Natural killer cell (primary cell): Measurements from ENCODE around the gene MXD4. TPM values are rescaled to one million over a fixed set of nuclear protein-coding genes. Genes with fewer than 3 reads are reported as not detected.

ENCODE experiments used
- ATAC-seq, 3 donors: fragments of 150-1000 bp in 2 of 3; fragments of 200-7000 bp in 1 of 3; cut with Tn5 transposase; 1 replicate in 1 of 3; 2 replicates in 2 of 3; pipeline ENCODE4 v1.10.0; 2021; ENCODE audit warnings: mild to moderate bottlenecking in 2 of 3, moderate library complexity in 2 of 3
- DNase-seq, 2 donors: peaks; one replicate each; pipeline versions ENCODE4 v3.0.0 to v3.0.0-alpha.2; 2013 to 2021; ENCODE audit warnings: mixed read lengths in 1 of 2
- H3K27ac ChIP-seq: one replicate; pipeline ENCODE4 v1.5.1; 2013; ENCODE audit warnings: mild to moderate bottlenecking, low read length
- H3K27me3 ChIP-seq: one replicate; pipeline ENCODE4 v1.6.1; 2013; ENCODE audit warnings: low read length; ENCODE audit not compliant: control insufficient read depth, insufficient read depth
- H3K36me3 ChIP-seq: one replicate; pipeline ENCODE4 v1.6.1; 2013; ENCODE audit warnings: low read length; ENCODE audit not compliant: control insufficient read depth, insufficient read depth
- H3K4me1 ChIP-seq: one replicate; pipeline ENCODE4 v1.6.1; 2013; ENCODE audit warnings: low read length; ENCODE audit not compliant: control insufficient read depth, insufficient read depth
- H3K4me3 ChIP-seq: one replicate; pipeline ENCODE4 v1.5.1; 2013; ENCODE audit warnings: low read length
- H3K9me3 ChIP-seq: one replicate; pipeline ENCODE4 v1.6.1; 2013; ENCODE audit warnings: low read length; ENCODE audit not compliant: control insufficient read depth, insufficient read depth
- H3K27ac Mint-ChIP-seq, 2 donors: one replicate each; pipeline ENCODE4 v1.8.0; 2022; ENCODE audit warnings: mild to moderate bottlenecking in 2 of 2, mixed read lengths in 2 of 2, moderate library complexity in 1 of 2
- H3K27me3 Mint-ChIP-seq, 2 donors: one replicate each; pipeline ENCODE4 v1.8.0; 2022; ENCODE audit warnings: low read depth in 2 of 2, mixed read lengths in 2 of 2
- H3K36me3 Mint-ChIP-seq: one replicate; pipeline ENCODE4 v1.8.0; 2022; ENCODE audit warnings: mixed read lengths
- H3K4me1 Mint-ChIP-seq, 2 donors: one replicate each; pipeline ENCODE4 v1.8.0; 2022; ENCODE audit warnings: mixed read lengths in 2 of 2
- H3K4me3 Mint-ChIP-seq: one replicate; pipeline ENCODE4 v1.8.0; 2022; ENCODE audit warnings: mild to moderate bottlenecking, moderate library complexity, mixed read lengths
- H3K9me3 Mint-ChIP-seq, 2 donors: one replicate each; pipeline ENCODE4 v1.8.0; 2022; ENCODE audit warnings: mixed read lengths in 2 of 2
- WGBS: methylation state at CpG from one replicate; pipeline ENCODE4 v1.1.7; 2013; ENCODE audit warnings: missing lambda C conversion rate; ENCODE audit not compliant: insufficient coverage; 5-methylcytosine and 5-hydroxymethylcytosine counted together
- intact Hi-C: fragments of 100-400 bp; cut with micrococcal nuclease; formaldehyde crosslinking; loops from one replicate; pipeline ENCODE4 v1.14.2; 2022
- total RNA-seq, 4 donors: library from RNA; stranded (reverse); fragments of 120-200 nt in 1 of 4; gene quantifications; one replicate each; pipeline versions ENCODE4 v1.2.3 to v1.2.4, GENCODE V29; 2013 to 2022
- TF ChIP-seq, protein P1 (sequence below): fragments of 200-600 bp; IDR thresholded peaks from one replicate; pipeline ENCODE4 v1.8.0; 2022; ENCODE audit warnings: antibody characterized with exemption

MXD4 gene
- total RNA-seq, 3 donors from 2014 or later (not counting 1 experiment from before 2014, with no cell fraction given) = 141 to 172 (median 166) TPM

DNA sequence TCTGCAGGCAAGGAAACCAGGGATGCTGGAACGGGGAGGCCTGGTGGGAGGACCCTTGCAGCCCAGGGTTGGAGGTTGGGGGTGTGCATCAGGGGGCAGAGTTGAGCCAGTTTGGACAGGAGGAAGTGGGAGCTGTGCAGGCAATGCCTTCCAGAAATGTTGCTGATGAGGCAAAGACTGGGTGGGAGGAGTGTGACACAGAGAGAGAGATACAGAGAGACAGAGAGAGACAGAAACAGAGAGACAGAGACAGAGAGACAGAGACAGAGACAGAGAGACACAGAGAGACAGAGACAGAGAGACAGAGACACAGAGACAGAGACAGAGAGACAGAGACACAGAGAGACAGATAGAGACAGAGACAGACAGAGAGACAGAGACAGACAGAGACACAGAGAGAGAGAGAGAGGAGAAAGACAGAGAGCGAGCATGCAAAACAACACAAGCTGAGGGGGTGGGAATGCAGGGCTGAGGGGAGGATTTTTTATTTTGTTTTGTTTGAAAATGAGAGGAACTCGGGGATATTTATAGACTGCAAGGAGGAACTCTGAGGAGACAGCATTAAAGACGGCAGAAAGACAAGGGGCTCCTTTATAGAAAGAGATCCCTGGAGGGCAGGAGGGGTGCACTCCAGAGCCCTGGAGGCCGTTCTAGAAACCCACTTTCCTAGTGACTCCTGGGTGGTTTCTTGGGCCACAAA lies 18.1 kb downstream of the MXD4 start:
- Mint-ChIP-seq H3K27ac (peak overlapping the region; percentile 7 to 44), H3K27me3 (no peaks in the 10 kb centered on the region), H3K9me3 (no peaks in the 10 kb centered on the region), H3K4me1 (peaks cover 31 to 50% of the 10 kb centered on the region in 2 donors), H3K36me3 (no peaks in the 10 kb centered on the region), H3K4me3 (peak overlapping the region; percentile 1)
- Histone ChIP-seq H3K4me1 (peaks cover 21% of the 10 kb centered on the region), H3K27ac (no peak overlapping the region), H3K4me3 (no peak overlapping the region), H3K36me3 (peaks cover 4% of the 10 kb centered on the region), H3K27me3 (no peaks in the 10 kb centered on the region), H3K9me3 (no peaks in the 10 kb centered on the region)
- DNase-seq (peak in 1 of 2 donors; percentile 48), ATAC-seq (no peak)
- TF ChIP-seq, protein P1, sequence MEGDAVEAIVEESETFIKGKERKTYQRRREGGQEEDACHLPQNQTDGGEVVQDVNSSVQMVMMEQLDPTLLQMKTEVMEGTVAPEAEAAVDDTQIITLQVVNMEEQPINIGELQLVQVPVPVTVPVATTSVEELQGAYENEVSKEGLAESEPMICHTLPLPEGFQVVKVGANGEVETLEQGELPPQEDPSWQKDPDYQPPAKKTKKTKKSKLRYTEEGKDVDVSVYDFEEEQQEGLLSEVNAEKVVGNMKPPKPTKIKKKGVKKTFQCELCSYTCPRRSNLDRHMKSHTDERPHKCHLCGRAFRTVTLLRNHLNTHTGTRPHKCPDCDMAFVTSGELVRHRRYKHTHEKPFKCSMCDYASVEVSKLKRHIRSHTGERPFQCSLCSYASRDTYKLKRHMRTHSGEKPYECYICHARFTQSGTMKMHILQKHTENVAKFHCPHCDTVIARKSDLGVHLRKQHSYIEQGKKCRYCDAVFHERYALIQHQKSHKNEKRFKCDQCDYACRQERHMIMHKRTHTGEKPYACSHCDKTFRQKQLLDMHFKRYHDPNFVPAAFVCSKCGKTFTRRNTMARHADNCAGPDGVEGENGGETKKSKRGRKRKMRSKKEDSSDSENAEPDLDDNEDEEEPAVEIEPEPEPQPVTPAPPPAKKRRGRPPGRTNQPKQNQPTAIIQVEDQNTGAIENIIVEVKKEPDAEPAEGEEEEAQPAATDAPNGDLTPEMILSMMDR = no peak
- intact Hi-C loops = loop anchor here (5.0 kb wide), 2 partner anchors 38 to 293 kb away; partner anchors contain the start of gene FAM193A
- WGBS = 36% methylated on average over 5 of the region's 5 CpGs

DNA sequence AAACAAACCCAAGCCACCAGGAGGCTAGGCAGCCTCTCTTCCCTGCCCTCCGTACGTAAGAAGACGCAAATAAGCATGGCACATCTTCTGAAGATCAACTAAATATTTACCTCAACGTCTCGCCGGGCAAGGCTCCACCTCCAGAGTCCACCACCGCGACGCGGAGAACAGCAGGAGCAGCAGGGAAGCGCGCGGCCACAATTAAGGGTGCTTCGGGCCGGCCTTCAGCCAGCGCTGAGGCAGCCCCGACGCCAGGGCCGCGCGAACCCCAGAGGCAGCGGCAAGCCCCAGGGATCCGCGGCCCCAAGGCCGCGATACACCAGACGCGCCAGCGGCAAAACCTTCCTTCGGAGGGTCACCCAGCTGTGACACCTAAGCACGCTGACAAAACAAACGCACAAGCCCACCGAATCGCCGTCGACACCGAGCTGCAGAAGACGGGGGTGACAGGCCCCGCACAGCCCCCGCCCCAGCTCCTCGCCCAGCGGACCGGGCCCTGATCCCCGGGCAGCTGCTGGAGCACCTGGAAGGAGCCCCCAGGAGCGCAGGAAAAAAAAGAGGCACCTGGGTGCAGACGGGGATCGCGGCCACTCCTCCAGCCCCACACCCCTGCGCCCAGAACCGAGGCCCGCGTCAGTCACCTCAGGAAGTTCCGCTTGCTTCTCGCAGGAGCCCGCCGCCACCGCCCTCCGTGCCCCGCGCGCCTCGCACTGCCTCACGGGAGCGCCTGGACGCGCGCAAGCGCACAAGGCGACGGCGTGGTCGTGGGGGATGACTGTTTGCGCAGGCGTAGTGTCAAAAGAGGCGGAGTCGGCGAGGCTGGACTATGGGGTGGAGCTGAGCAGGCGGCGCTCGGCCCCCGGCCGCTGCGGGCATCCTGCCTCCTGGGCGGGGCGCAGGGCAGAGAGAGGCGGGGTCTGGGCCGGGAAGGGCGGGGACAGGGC lies 20.2 kb downstream of the MXD4 start, which contains the start of the genes HAUS3 and POLN:
Gene HAUS3, minus strand, starts transcription at position 712 of the 944 bp plus-strand sequence. CDS start 1,175 bp downstream, outside the sequence.
Gene POLN, minus strand, starts transcription at position 712 of the 944 bp plus-strand sequence. CDS start 12,890 bp downstream, outside the sequence.
- under 1% methylated on average over 88 of the region's 88 CpGs for WGBS
- Mint-ChIP-seq H3K4me3 (peak within 1 kb of the TSS; percentile 93), H3K4me1 (peaks cover 46 to 64% of the 10 kb centered on the region in 2 donors), H3K36me3 (no peaks in the 10 kb centered on the region), H3K27ac (peak within 1 kb of the TSS; percentile 90 to 91), H3K27me3 (no peaks in the 10 kb centered on the region), H3K9me3 (no peaks in the 10 kb centered on the region)
- DNase-seq (peak; percentile 99 to 100), ATAC-seq (peak; percentile 92 to 99 (median 95))
- Histone ChIP-seq H3K27me3 (no peaks in the 10 kb centered on the region), H3K4me1 (peaks cover 21% of the 10 kb centered on the region), H3K4me3 (peak within 1 kb of the TSS; percentile 95), H3K9me3 (no peaks in the 10 kb centered on the region), H3K36me3 (peaks cover 13% of the 10 kb centered on the region), H3K27ac (peak within 1 kb of the TSS; percentile 66)
- TF ChIP-seq, protein P1 = no peak
- intact Hi-C loops = loop anchor here (1.0 to 5.0 kb wide), 5 partner anchors 21 to 296 kb away; partner anchors contain the start of genes CFAP99, FAM193A, MXD4 and ZFYVE28

DNA sequence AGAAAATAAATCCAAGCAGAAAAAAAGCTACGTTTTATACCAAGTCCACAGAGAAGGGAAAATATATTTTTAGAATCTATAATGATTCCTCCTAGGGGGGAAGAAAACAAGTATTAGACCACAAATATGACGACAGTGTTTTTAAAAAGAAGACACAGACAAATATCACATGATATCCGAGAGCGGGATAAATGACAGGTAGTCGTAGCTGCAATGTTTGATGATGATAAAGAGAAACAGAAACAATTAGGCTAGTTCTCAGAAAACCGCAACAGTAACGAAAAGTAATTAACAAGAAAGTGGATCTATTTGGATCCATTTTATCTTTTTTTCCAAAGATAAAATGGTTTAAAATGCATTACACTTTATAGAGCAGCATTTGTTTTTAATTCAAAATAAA lies 20.9 kb downstream of the MXD4 start:
- Mint-ChIP-seq H3K9me3 (no peaks in the 10 kb centered on the region), H3K27ac (peak overlapping the region; percentile 90 to 91), H3K27me3 (no peaks in the 10 kb centered on the region), H3K4me1 (peaks cover 46 to 64% of the 10 kb centered on the region in 2 donors), H3K36me3 (no peaks in the 10 kb centered on the region), H3K4me3 (peak overlapping the region; percentile 93)
- intact Hi-C loops = loop anchor here (5.0 kb wide), 2 partner anchors 41 to 296 kb away; partner anchors contain the start of gene FAM193A
- H3K9me3 ChIP-seq = no peaks in the 10 kb centered on the region
- ATAC-seq = no peak
- WGBS = 0% methylated on average over 2 of the region's 7 CpGs
- DNase-seq = peak in 1 of 2 donors; percentile 73
- peaks cover 20% of the 10 kb centered on the region for H3K4me1 ChIP-seq
- no peaks in the 10 kb centered on the region for H3K27me3 ChIP-seq
- TF ChIP-seq, protein P1 = no peak
- peak overlapping the region; percentile 95 for H3K4me3 ChIP-seq
- peak overlapping the region; percentile 66 for H3K27ac ChIP-seq
- peaks cover 16% of the 10 kb centered on the region for H3K36me3 ChIP-seq
